ENCODE measurements around the gene CNNM4.

CNNM4 gene

GRCh38 chr2:96815326-96816126, 54.8 kb downstream of the CNNM4 start:
- peak; percentile 27 for DNase-seq

GRCh38 chr2:96816127-96816835, 55.6 kb downstream of the CNNM4 start, which contains the start of gene CNNM3:
TSS of gene CNNM3 (plus strand) at chr2:96816268. CDS start at chr2:96816278, 10 bp downstream.
- peak; percentile 97 for DNase-seq

- peak; percentile 18 for DNase-seq
Measured at GRCh38 chr2:96816836-96817702, 56.4 kb downstream of the CNNM4 start.

GRCh38 chr2:96817882-96818281, 57.2 kb downstream of the CNNM4 start:
- DNase-seq, result no peak

- no peak for DNase-seq
Measured at GRCh38 chr2:96819128-96819875, 58.6 kb downstream of the CNNM4 start.

GRCh38 chr2:96819876-96820511, 59.3 kb downstream of the CNNM4 start:
- no peak for DNase-seq

- DNase-seq, result no peak
Measured at GRCh38 chr2:96821113-96821675, 60.5 kb downstream of the CNNM4 start.

GRCh38 chr2:96822786-96823185, 62.1 kb downstream of the CNNM4 start:
- DNase-seq, result no peak

GRCh38 chr2:96823198-96823597, 62.5 kb downstream of the CNNM4 start:
- DNase-seq, result no peak

- no peak for DNase-seq
Measured at GRCh38 chr2:96824079-96824870, 63.6 kb downstream of the CNNM4 start.

- DNase-seq, result no peak
Measured at GRCh38 chr2:96825057-96825456, 64.4 kb downstream of the CNNM4 start.

- DNase-seq, result no peak
Measured at GRCh38 chr2:96826546-96827278, 66.0 kb downstream of the CNNM4 start.

- DNase-seq, result no peak
Measured at GRCh38 chr2:96828436-96828835, 67.7 kb downstream of the CNNM4 start.

GRCh38 chr2:96828874-96829273, 68.2 kb downstream of the CNNM4 start:
- DNase-seq, result no peak

GRCh38 chr2:96830044-96830562, 69.4 kb downstream of the CNNM4 start:
- DNase-seq, result no peak

- no peak for DNase-seq
Measured at GRCh38 chr2:96831679-96832078, 71.0 kb downstream of the CNNM4 start.

GRCh38 chr2:96832408-96832753, 71.7 kb downstream of the CNNM4 start:
- DNase-seq, result no peak

GRCh38 chr2:96832754-96833507, 72.2 kb downstream of the CNNM4 start:
- DNase-seq, result no peak

- no peak for DNase-seq
Measured at GRCh38 chr2:96835830-96836229, 75.1 kb downstream of the CNNM4 start.
